SKM-1 treated with dmso at 0.1 percent for 144 hours (cell line): ENCODE data around the gene EPC1.
A peak's percentile ranks its signal among the peaks of the same experiment; 100 is the strongest.
"Not testable (repeated sequence)": the region's sequence is repeated elsewhere in the genome, so short reads cannot be mapped to it uniquely, and the experiment has no call there.

Source experiments
- DNase-seq: peaks from one replicate; lab custom pipeline; 2025; ENCODE audit not compliant: unreplicated experiment; lab: John Stamatoyannopoulos, UW

The EPC1 gene, protein sequence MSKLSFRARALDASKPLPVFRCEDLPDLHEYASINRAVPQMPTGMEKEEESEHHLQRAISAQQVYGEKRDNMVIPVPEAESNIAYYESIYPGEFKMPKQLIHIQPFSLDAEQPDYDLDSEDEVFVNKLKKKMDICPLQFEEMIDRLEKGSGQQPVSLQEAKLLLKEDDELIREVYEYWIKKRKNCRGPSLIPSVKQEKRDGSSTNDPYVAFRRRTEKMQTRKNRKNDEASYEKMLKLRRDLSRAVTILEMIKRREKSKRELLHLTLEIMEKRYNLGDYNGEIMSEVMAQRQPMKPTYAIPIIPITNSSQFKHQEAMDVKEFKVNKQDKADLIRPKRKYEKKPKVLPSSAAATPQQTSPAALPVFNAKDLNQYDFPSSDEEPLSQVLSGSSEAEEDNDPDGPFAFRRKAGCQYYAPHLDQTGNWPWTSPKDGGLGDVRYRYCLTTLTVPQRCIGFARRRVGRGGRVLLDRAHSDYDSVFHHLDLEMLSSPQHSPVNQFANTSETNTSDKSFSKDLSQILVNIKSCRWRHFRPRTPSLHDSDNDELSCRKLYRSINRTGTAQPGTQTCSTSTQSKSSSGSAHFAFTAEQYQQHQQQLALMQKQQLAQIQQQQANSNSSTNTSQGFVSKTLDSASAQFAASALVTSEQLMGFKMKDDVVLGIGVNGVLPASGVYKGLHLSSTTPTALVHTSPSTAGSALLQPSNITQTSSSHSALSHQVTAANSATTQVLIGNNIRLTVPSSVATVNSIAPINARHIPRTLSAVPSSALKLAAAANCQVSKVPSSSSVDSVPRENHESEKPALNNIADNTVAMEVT

DNA sequence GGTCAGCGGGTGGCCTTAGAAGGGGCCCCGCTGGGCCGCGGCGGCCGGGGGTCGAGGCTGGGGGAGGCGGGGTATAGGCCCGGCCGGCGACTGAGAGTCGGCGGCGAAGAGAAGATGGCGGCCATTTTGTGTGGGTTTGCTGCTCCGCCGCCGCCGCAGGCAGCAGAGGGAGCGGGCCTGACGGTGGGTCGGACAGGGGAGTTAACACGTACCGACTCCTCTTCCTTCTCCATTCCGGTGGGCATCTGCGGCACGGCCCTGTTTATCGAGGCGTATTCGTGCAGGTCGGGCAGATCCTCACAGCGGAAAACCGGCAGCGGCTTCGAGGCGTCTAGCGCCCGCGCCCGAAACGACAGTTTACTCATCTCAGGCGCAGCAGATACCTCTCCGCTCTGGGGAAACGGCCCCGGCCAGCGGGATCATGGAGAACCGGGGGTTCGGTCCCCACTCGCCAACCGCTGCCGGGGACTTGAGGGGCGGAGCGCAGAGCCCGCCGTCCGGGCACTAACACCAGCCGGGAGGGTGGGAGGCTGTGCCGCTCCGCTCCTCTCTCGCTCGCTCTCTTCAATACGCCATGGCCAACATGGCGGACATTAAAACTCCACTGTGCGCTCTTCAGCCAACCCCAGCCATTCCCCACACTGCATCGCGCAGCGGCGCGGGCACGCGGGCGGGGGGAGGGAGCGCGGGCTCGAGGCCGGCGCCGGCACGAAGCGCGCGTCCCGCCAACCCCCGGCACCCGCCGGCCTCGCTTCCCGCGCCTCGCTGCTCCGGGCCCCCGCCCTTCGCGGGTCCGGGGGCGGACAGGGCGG, at the start of gene EPC1:
Gene EPC1, minus strand, starts transcription at position 608 of the 812 bp plus-strand sequence. Its CDS starts 243 bp downstream, at position 365.
- peak; percentile 46 for DNase-seq

DNA sequence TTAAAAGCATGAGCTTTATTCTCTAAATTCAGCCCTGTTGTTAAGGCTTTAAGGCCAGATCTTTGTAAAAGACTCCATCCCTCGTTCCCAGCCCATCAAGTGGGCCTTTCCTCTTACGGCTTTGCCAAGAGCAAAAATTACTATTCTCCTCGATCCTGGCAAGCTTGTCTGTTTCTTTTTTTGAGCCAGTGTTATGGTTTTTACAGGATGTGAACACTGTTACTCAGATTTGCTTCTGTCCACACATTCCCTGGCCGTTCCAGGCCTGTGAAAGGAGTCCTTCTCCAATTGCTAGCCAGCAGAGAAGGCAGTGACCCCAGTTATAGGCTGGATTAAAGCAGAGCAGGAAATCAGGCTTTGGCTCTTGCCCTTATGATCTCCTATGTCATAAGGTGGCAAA, 47.0 kb upstream of the EPC1 start:
- DNase-seq = no peak

DNA sequence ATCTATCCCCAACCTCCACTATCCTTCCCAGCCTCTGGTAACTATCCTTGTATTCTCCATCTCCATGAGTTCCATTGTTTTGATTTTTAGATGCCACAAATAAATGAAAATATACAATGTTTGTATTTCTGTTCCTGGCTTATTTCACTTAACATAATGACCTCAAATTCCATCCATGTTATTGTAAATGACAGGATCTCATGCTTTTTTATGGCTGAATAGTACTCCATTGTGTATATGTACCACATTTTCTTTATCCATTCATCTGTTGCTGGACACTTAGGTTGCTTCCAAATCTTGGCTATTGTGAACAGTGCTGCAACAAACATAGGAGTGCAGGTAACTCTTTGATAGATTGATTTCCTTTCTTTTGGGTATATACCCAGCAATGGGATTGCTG, 45.3 kb upstream of the EPC1 start:
- not testable (repeated sequence) for DNase-seq

DNA sequence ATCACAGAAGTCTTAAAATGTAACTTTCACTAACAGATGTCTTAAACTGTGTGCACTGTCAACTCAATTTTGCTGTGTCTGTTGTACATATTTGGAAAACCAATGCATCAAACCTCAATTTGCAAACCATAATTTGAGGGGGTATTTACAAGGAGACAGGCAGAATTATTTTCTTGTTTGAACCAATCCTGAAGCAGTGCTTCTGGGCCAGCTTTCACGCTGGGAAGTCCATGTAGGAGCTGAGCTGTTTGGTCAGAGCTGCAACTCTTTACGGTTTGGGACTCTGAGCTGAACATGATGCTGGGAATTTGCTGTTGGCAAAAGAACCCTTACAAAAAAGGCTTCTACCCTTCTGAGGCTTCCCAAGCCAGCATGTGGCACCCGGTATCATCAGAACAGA, 43.2 kb upstream of the EPC1 start:
- DNase-seq = no peak

DNA sequence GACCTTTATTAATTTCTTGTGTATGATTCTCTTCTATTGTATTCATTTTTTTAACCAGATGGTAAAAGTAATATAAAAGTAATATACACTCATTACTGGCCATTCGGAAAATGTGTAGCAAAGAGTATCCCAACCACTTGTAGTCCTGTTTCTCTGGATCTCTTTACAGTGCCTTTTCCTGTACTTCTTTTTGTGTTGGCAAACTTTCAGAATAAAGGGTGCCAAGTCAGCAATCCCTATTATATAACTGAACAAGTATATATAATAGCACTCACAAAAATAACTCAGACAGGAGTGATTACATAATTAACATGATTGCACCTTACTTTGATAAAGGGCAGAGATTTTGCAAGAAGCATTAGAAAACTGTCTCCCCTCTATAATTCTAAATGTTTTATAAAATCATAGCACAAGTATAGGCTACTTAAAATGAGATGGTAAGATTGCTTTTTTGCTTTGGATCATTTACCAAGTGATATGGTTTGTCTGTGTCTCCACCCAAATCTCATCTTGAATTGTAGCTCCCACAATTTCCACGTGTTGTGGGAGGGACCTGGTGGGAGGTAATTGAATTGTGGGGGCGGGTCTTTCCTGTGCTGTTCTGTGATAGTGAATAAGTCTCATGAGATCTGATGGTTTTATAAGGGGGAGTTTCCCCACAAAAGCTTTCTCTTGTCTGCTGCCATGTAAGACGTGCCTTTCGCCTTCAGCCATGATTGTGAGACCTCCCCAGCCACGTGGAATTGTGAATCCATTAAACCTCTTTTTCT, 41.5 kb upstream of the EPC1 start:
- no peak for DNase-seq

DNA sequence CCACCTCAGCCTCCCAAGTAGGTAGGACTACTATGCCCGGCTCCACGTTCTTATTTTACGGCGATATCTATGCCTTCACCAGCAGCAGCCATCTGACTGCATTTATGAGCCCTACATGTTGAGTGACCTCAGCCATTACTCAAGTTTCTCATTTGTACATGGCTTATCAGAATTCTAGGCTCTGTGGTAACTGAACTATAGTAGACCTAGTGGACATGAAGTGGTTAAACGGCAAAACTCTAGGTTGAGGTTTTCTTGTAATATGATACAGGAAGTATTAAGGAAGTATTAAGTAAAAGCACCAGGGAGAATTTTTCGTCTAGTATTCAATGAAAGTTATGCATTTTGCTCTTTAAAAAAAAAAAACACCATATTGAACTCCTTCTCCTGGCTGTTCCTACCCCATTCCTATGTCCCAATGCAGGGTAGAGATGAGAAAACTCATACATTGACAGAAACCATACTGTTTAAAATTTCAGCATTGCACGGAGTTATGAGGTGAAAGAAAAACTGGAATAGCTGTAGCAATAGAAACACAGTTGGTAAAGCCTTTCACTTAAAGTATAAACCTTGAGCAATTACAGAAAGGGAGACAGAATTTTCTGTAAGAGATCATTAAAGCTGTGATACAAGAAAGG, 39.8 kb upstream of the EPC1 start:
- no peak for DNase-seq

DNA sequence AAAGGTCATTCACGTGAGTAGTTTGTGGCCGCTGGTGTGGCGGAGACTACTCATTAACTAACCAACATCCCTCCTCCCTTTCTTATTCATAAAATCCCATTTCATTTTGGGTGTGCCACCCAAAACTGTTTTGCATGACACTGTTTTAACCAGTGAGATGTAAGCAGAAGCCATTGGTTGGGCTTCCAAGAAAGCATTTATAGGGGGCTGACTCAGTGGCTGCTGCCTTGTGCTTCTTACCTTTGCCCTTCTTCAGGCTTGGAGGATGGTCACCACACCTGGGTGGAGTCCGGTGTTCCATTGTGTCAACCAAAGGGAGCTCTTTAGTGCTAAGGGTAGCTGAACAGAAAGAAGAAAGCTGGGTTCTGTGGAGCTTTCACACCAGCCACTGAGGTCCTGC, 37.2 kb upstream of the EPC1 start:
- DNase-seq = no peak

DNA sequence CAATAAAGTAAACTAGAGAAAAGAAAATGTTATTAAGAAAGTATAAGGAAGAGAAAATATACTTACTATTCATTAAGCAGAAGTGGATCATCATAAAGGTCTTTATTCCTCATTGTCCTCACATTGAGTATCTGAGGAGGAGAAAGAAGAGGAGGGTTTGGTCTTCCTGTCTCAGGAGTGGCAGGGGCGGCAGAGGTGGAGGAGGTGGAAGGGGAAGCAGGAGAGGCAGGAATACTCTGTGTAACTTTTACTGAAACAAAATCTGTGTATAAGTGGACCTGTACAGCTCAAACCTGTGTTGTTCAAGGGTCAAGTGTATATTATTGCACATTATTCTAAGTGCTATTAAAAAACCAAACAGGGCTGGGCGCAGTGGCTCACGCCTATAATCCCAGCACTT, 34.2 kb upstream of the EPC1 start:
- no peak for DNase-seq

DNA sequence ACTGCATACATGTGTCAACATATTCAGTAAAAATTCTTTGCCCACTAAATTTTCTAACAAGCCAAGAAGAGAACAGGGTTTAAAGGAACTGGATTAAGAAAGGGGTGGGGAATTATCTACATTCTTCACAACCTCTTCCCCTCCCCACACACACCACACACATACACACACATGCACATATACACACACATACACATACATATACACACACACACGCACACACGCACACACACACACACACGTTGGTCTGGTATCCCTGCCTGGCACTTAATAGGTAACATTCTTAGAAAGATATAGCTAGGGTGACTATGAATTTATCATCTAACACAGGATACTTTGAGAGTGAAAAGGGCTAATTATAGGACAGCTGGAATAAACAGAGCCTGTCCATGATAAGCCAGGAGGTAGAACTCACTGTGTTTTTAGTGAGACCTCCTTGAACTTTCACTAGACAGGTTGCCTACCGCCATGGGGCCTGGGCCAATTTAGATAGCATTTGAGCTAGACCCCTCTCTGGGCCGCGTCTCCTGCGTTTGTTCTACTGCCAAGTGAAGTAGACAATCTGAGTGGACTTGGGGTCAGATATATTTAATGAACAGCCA, 33.1 kb upstream of the EPC1 start:
- no peak for DNase-seq

DNA sequence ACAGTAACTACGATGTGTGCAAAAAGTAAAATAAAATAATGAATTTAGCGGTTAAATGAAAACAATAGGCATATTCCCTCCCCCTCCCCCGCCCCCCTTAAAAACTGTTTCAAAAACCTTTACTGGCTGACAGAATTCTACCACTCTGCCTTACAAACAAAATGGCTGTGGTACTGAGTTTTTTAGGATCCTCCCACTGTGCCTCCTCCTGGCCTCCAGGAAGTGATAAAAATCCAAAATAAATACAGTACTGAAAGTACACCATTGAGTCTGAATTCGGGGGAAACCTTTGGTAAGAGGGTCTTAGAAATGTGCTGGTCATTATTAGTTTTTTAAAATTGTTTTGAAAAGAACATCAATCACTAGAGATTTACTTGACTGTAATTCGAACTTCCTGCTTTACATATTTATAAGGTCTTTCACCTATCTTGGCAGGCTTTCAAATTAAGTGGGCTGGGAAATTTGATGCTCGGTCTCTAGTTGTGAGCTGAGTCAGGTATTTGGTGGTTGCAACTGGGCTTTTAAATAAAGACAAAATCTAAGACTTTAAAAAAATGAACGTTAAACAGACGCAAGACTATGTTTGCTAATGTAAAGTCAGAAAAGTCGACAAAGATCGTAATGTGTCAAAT, 32.5 kb upstream of the EPC1 start:
- no peak for DNase-seq

DNA sequence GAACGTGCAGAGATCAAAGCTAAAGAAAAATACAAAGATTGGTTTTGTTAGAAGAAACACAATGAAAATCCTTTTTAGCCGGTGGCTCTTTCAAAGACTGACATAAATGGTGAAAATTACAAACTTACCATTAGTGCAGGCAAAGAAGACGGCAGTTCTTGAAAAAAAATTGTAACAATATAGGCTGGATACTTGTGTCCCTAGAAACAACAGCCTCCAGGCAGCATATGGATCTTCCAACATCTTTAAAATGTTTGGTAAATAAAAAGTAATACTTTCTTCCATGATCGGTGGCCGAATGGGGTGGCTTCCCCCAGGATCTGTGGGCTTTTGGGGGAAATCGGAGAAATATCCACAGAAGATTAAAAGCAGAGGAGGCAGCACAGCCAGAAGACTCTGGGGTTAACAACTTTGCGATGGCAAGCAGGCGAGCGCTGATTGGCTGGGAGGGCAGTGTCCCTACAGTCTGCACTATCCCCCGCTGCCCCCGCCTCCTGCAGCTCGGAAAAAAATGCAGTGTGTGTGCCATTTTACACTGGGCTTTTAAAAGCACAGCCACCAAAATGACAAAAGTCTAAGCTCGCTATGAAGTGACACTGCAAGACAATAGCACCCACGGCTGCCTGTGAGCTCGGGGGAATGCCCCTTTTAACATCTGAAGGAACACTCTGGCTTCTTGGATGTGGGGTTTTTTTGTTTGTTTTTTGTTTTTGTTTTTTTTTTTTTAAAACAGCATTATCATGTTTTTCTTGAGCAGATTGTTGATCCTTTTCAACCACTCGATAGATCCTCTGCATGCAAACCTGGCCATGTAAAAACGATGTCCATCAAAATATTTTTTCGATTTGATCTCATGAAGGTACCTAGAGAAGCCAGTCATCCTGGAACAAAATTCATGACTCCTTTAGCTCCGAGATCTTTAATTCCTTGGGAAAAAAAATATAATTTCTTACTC, 31.7 kb upstream of the EPC1 start:
- peak; percentile 35 for DNase-seq

DNA sequence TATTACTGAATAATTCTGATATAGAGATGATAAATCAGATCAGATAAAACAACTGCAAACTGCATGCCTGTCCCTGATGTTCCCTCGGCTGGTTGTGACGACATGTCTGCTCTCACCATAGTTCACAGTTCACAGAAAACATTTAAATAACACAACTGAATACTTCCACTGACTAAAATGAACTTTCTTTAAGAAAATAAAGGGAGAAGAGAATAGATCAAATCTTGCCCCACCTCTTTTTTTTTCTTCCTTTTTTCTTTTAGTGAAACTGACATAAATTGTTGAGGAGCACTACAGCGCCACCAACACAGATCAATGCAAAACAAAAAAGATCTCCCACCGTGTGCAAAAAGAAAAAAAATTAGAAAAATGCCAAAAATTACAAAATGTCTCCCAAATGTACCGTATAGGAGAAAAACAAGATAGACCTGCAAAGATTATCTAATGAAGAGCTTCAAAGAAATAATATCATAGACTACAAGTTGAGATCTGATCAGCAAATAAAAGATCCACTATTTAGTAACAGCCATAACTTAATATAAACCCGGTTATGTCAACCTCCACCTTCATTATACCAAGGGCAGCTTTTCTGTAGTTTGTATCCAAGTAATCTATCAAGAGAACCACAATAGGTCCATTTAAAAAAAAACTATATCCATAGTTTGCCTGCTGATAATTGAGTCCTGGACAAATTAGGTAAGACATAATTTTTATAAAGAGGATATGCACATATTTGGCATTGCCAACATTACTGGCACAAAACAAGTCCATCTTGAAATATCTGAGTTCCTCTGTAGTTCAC, 30.7 kb upstream of the EPC1 start:
- DNase-seq = peak; percentile 22

DNA sequence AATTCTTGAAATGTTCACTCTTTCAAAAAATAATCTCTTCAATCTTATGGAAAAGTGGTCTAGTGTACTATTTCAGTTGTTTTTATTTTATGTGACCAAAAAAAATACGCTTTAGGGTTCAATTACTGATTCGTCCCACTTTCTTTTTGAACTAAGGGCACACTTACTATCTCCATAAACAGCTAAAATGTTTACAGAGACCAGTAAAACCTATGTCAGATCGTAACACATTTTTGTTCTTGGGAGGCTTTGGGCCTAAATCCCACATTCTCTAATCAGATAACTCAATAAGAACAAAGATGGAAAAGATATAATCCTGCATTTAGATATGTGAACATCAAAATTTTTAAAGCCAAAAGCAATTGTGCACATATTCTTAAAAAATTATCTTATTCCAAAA, 29.8 kb upstream of the EPC1 start:
- DNase-seq = no peak

DNA sequence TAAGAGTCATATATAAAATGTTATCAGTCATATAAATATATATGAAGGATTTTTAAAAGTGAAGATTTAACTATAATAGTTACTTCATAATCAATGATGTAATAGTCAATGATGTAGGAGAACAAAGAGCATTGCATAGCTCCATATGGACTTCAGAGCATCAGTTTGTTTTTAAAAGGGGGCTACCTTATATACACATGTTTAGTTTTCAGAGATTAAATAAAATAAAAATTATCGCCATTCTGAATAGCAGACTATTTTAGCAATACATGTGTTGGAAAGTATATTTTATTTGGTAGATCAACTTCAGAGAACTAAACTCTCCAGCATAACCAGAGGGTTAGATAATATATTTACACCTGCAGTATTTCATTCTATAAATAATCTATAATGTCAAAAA, 29.1 kb upstream of the EPC1 start:
- no peak for DNase-seq

DNA sequence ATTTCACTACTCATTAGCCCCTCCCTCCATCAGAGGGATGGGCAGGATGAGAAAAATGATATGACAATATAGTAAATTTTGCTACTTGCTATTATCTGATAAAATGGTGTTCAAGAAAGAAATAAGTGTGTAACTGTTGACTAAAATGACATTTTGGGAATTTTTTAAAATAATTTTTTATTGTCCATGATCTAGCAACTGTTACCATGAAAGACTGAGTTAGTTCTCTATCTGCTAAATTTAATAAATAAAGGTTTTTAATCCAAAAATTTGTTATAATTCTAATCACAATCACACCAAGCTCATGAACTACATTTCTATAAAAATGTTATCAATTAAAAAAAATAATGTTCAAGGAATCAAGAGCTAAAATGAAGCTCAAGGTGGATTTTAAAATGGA, 28.7 kb upstream of the EPC1 start:
- DNase-seq = no peak

DNA sequence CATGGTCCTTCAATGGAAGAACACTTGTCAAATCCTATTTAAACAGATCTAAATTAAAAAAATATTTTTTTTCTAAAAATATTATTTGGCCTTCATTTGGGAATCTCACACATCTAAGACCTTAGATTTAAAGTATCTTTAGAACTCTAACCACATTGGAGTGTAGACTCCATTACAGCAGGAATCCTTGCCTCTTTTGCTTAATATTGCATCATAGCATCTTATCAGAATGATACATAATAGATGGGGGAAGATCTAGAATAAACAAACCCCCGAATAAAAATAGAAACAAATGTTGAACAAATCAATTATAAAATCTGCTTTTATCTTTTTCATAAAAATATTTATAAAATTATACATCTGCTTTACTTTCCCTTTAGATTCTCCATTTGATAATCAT, 27.6 kb upstream of the EPC1 start:
- no peak for DNase-seq

DNA sequence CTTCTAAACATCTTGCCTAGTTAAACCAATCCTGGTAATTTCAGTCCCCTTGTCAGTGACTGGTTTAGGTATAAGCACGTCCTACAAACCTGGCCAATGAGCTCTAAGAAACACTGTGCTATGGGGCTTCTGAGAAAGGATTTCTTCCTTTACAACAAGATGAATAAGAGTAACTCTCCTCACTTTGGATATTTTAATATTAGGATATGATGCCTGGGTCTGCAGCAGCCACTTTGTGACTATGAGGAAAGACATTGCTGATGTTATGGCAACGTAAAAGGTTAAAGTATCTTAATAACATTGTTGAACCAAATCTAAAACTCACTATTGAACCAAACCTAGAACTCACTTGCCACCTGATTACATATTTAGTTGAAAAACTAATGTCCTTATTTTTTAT, 26.5 kb upstream of the EPC1 start:
- DNase-seq = no peak
